Progenitor cell of endocrine pancreas (in vitro differentiated cells): ENCODE data around the gene ZNF555. TPM values are rescaled to one million over a fixed set of nuclear protein-coding genes. Genes with fewer than 3 reads are reported as not detected.

Experiments
- DNase-seq: peaks from one replicate; pipeline ENCODE4 v3.0.0; 2021; ENCODE audit warnings: low spot score; ENCODE audit not compliant: unreplicated experiment
- H3K27ac Mint-ChIP-seq: 2 replicates; pipeline ENCODE4 v1.8.0; 2021; ENCODE audit warnings: mild to moderate bottlenecking, moderate library complexity, mixed read lengths
- H3K27me3 Mint-ChIP-seq: 2 replicates; pipeline ENCODE4 v1.8.0; 2021; ENCODE audit warnings: mixed read lengths
- H3K36me3 Mint-ChIP-seq: 2 replicates; pipeline ENCODE4 v1.8.0; 2022; ENCODE audit warnings: mixed read lengths; ENCODE audit not compliant: insufficient read depth
- H3K4me1 Mint-ChIP-seq: 2 replicates; pipeline ENCODE4 v1.8.0; 2021; ENCODE audit warnings: low read depth, mixed read lengths
- H3K4me3 Mint-ChIP-seq: 2 replicates; pipeline ENCODE4 v1.8.0; 2021; ENCODE audit warnings: low read depth, mild to moderate bottlenecking, moderate library complexity, mixed read lengths
- H3K9me3 Mint-ChIP-seq: 2 replicates; pipeline ENCODE4 v1.8.0; 2021; ENCODE audit warnings: low read depth, mixed read lengths
- CTCF ChIP-seq: fragments of 200-600 bp; sonication (generic); IDR thresholded peaks from one replicate; pipeline ENCODE4 v1.5.0; 2021; ENCODE audit warnings: antibody characterized with exemption, mild to moderate bottlenecking; ENCODE audit not compliant: unreplicated experiment
- total RNA-seq: library from RNA; stranded (reverse); gene quantifications from 2 replicates; pipeline ENCODE4 v1.2.1, GENCODE V29; 2021

The ZNF555 gene
- total RNA-seq, 1 donor from 2014 or later, result 13.7 TPM

- H3K27me3 Mint-ChIP-seq, result no peaks in the 10 kb centered on the region
- H3K9me3 Mint-ChIP-seq, result no peaks in the 10 kb centered on the region
- peaks cover 18% of the 10 kb centered on the region for H3K36me3 Mint-ChIP-seq
- no peak overlapping the region for H3K4me3 Mint-ChIP-seq
- H3K27ac Mint-ChIP-seq, result no peak overlapping the region
- DNase-seq, result no peak
- TF ChIP-seq CTCF, result no peak
- H3K4me1 Mint-ChIP-seq, result no peaks in the 10 kb centered on the region
Observed at GRCh38 chr19:2799273-2800020, 41.8 kb upstream of the ZNF555 start.

GRCh38 chr19:2800506-2800905, 40.8 kb upstream of the ZNF555 start:
- no peak for TF ChIP-seq CTCF
- DNase-seq, result no peak
- no peaks in the 10 kb centered on the region for H3K4me1 Mint-ChIP-seq
- H3K9me3 Mint-ChIP-seq, result no peaks in the 10 kb centered on the region
- no peak overlapping the region for H3K27ac Mint-ChIP-seq
- H3K27me3 Mint-ChIP-seq, result no peaks in the 10 kb centered on the region
- H3K36me3 Mint-ChIP-seq, result peaks cover 16% of the 10 kb centered on the region
- H3K4me3 Mint-ChIP-seq, result no peak overlapping the region

- TF ChIP-seq CTCF, result no peak
- DNase-seq, result no peak
- H3K4me1 Mint-ChIP-seq, result no peaks in the 10 kb centered on the region
- no peak overlapping the region for H3K4me3 Mint-ChIP-seq
- H3K27me3 Mint-ChIP-seq, result no peaks in the 10 kb centered on the region
- H3K9me3 Mint-ChIP-seq, result no peaks in the 10 kb centered on the region
- no peak overlapping the region for H3K27ac Mint-ChIP-seq
- peaks cover 10% of the 10 kb centered on the region for H3K36me3 Mint-ChIP-seq
Observed at GRCh38 chr19:2802826-2803225, 38.4 kb upstream of the ZNF555 start.

GRCh38 chr19:2803486-2804155, 37.7 kb upstream of the ZNF555 start:
- Mint-ChIP-seq H3K27ac (no peak overlapping the region), H3K27me3 (no peaks in the 10 kb centered on the region), H3K9me3 (no peaks in the 10 kb centered on the region), H3K4me1 (no peaks in the 10 kb centered on the region), H3K4me3 (no peak overlapping the region), H3K36me3 (peaks cover 11% of the 10 kb centered on the region)
- TF ChIP-seq CTCF, result no peak
- no peak for DNase-seq

- Mint-ChIP-seq H3K4me3 (no peak overlapping the region), H3K27ac (no peak overlapping the region), H3K9me3 (no peaks in the 10 kb centered on the region), H3K27me3 (no peaks in the 10 kb centered on the region), H3K36me3 (peaks cover 15% of the 10 kb centered on the region), H3K4me1 (no peaks in the 10 kb centered on the region)
- no peak for DNase-seq
- no peak for TF ChIP-seq CTCF
Observed at GRCh38 chr19:2804156-2805004, 36.9 kb upstream of the ZNF555 start.
